ENCODE data around the gene STX5.

Gene STX5

DNA sequence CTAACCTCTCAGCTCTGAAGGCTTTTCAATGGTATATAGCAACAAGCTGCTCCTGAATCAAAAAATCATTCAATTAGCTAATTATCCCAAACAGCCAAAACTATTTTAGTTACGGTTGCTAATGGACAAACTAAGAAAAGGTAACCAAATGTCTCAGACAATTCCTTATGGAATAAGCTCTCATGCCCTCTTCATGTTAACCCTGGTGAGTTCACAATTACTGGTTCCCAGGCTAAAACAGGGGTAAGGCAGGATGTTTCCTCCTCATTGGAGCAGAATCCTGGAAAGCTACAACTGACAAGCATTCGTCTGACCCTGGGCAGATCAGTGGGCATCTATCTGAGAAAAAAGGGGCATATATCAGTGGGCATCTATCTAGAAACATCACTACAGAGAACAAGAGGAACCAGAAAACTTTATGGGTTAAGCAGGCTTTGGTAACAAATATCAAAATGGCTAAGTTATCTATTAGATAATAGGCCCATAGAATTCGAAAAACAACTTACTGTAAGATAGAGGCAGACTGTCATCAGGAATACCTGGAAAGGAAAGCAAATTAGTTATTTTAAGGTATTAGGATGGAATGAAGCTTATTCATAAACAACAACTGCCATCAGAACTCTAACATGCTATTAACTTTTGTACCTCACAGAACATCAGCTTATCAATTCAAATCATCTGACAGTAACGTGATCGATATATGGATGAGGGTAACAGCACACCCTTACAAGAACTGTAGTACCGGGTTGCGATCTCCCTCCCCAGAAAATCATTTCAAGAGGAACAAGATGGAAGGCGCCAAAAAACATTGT lies 22.4 kb upstream of the STX5 start:
- no peaks in the 10 kb centered on the region for H3K36me3 ChIP-seq (ENCODE audit: control insufficient read depth, insufficient read depth, low read length)
- no peak overlapping the region for H3K27ac ChIP-seq
- H3K4me1 ChIP-seq = no peaks in the 10 kb centered on the region
- peaks cover 4% of the 10 kb centered on the region for H3K79me2 ChIP-seq
- TF ChIP-seq, protein P1, sequence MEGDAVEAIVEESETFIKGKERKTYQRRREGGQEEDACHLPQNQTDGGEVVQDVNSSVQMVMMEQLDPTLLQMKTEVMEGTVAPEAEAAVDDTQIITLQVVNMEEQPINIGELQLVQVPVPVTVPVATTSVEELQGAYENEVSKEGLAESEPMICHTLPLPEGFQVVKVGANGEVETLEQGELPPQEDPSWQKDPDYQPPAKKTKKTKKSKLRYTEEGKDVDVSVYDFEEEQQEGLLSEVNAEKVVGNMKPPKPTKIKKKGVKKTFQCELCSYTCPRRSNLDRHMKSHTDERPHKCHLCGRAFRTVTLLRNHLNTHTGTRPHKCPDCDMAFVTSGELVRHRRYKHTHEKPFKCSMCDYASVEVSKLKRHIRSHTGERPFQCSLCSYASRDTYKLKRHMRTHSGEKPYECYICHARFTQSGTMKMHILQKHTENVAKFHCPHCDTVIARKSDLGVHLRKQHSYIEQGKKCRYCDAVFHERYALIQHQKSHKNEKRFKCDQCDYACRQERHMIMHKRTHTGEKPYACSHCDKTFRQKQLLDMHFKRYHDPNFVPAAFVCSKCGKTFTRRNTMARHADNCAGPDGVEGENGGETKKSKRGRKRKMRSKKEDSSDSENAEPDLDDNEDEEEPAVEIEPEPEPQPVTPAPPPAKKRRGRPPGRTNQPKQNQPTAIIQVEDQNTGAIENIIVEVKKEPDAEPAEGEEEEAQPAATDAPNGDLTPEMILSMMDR (IDR thresholded peaks at IDR 0.05) = no peak
- no peaks in the 10 kb centered on the region for H3K9me3 ChIP-seq (ENCODE audit: control insufficient read depth, low read length)
- H3K27me3 ChIP-seq (ENCODE audit: control insufficient read depth, insufficient read depth, low read length) = no peaks in the 10 kb centered on the region
- no peak overlapping the region for H2AFZ ChIP-seq
- H3K9ac ChIP-seq = no peak overlapping the region
- peak overlapping the region; percentile 94 for H3K4me2 ChIP-seq (ENCODE audit: low read length)
- H3K4me3 ChIP-seq (ENCODE audit: low read depth, low read length) = peak overlapping the region; percentile 97

DNA sequence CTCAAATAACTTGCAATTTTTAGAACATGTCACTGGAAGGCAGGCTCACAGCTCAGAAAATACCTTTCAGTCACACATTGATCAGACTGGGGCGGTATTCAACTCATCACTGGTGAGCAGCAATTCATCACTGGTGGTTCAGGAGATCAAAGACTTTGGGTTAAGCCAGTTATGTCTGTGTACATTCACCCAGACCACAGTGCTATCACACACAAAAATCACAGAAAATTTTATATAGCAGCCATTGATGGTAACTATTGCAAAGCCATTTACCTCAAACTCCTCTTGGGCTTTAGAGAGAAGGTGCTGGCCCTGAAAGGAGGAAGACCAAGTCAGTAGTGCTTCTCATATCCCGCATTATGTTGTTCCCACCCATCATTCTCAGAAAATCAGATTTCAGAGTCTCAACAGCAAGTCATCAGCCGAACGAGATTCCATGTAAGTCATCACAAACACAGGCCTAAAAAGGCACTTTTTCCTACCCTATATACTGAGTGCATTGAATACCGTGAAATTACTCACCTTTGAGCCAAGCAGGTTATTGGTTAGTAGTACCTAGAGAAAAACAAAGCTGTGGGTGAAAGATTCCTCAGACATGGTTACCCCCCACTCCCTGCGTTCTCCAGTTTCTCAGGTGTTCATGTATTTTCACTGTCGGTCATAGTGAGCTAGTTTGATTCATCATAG lies 21.6 kb upstream of the STX5 start:
- no peak overlapping the region for H3K27ac ChIP-seq
- TF ChIP-seq, protein P1 (IDR thresholded peaks at IDR 0.05) = no peak
- H3K9me3 ChIP-seq (ENCODE audit: control insufficient read depth, low read length) = no peaks in the 10 kb centered on the region
- H3K9ac ChIP-seq = no peak overlapping the region
- H3K79me2 ChIP-seq = peaks cover 4% of the 10 kb centered on the region
- no peaks in the 10 kb centered on the region for H3K36me3 ChIP-seq (ENCODE audit: control insufficient read depth, insufficient read depth, low read length)
- H3K4me3 ChIP-seq (ENCODE audit: low read depth, low read length) = no peak overlapping the region
- H3K27me3 ChIP-seq (ENCODE audit: control insufficient read depth, insufficient read depth, low read length) = no peaks in the 10 kb centered on the region
- no peak overlapping the region for H3K4me2 ChIP-seq (ENCODE audit: low read length)
- no peak overlapping the region for H2AFZ ChIP-seq
- no peaks in the 10 kb centered on the region for H3K4me1 ChIP-seq

DNA sequence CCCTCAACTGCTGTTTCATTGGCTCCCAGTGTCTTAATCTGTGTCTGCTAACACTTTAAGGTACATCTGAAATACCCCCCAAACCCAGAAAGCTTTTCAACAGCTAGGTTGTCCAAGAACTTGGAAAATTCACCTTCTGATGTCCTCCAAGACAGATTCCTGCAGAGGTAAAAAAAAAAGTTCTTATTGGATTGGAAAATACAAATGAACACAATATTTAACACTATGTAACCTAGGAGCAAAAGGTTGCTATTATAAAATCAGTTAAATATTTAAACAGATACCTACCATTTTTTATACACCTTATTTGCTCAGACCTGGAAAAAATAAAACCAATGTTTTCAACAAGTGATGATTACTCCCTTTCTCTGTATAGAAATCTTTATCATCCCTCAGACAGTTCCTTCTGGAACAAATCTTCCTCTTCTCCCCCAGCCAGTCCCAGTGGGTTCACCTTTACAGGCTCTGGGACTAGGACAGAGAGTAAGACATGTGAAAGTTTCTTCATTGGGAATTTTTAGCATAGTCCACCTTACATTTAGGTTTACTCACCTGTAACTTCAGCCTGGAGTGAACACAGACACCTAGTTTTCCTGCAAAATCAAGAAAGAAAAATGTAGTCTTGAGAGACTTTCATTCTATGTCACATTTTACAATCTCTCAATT lies 20.8 kb upstream of the STX5 start:
- Histone ChIP-seq H3K79me2 (peaks cover 4% of the 10 kb centered on the region), H3K9me3 (ENCODE audit: control insufficient read depth, low read length) (no peaks in the 10 kb centered on the region), H3K36me3 (ENCODE audit: control insufficient read depth, insufficient read depth, low read length) (no peaks in the 10 kb centered on the region), H3K27me3 (ENCODE audit: control insufficient read depth, insufficient read depth, low read length) (no peaks in the 10 kb centered on the region), H2AFZ (no peak overlapping the region), H3K4me2 (ENCODE audit: low read length) (no peak overlapping the region), H3K4me3 (ENCODE audit: low read depth, low read length) (no peak overlapping the region), H3K4me1 (no peaks in the 10 kb centered on the region), H3K9ac (no peak overlapping the region), H3K27ac (no peak overlapping the region)
- TF ChIP-seq, protein P1 (IDR thresholded peaks at IDR 0.05) = no peak

DNA sequence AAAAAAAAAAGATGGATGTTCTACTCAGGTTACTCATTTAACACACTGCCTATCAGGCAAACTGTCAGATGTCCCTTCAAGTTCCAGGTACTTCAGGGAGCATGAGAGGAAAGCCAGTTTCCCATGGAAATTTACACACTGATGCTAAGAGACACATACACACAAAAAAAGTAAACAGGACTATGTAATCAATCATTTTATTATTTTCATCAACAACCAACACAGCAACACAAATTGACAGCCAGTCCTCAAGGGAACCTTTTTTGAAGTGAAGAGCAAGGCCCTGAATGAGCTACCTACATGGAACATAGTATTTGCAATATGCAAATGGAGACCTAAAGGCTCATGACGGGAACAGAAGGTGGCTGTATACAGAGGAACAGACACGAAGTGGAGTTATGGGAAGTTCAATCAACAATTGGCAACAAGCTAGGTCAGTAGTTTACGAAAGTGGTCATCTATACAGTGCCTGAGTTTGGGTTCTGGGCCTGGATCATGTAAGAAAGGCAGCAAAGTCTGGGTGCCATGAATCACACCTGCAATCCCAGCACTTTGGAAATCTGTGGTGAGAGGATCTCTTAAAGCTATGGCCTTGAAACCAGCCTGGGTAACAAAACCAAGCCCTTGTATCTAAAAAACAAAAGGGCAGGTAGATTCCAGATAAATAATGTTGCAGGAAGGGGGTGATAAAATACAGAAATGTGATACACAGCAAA lies 20.1 kb upstream of the STX5 start:
- no peaks in the 10 kb centered on the region for H3K36me3 ChIP-seq (ENCODE audit: control insufficient read depth, insufficient read depth, low read length)
- H3K27ac ChIP-seq = no peak overlapping the region
- H3K27me3 ChIP-seq (ENCODE audit: control insufficient read depth, insufficient read depth, low read length) = no peaks in the 10 kb centered on the region
- TF ChIP-seq, protein P1 (IDR thresholded peaks at IDR 0.05) = no peak
- H3K4me2 ChIP-seq (ENCODE audit: low read length) = no peak overlapping the region
- H3K4me1 ChIP-seq = no peaks in the 10 kb centered on the region
- no peak overlapping the region for H3K9ac ChIP-seq
- peaks cover 4% of the 10 kb centered on the region for H3K79me2 ChIP-seq
- no peak overlapping the region for H3K4me3 ChIP-seq (ENCODE audit: low read depth, low read length)
- no peak overlapping the region for H2AFZ ChIP-seq
- no peaks in the 10 kb centered on the region for H3K9me3 ChIP-seq (ENCODE audit: control insufficient read depth, low read length)
